Activated CD4-positive, CD25-positive, alpha-beta regulatory T cell treated with anti-CD3 and anti-CD28 coated beads, Interleukin-2, amount 50 U/mL, for 24 hours (primary cell): ENCODE measurements around the gene GAPDH.
A peak's percentile ranks its signal among the peaks of the same experiment; 100 is the strongest.
"Not testable (repeated sequence)": the region's sequence is repeated elsewhere in the genome, so short reads cannot be mapped to it uniquely, and the experiment has no call there.

Experiments used
- ATAC-seq, 2 donors: fragments of 150-1000 bp; cut with Tn5 transposase; one replicate each; pipeline ENCODE4 v1.10.0; 2021; ENCODE audit warnings: mild to moderate bottlenecking in 1 of 2, moderate library complexity in 1 of 2

GAPDH gene

DNA sequence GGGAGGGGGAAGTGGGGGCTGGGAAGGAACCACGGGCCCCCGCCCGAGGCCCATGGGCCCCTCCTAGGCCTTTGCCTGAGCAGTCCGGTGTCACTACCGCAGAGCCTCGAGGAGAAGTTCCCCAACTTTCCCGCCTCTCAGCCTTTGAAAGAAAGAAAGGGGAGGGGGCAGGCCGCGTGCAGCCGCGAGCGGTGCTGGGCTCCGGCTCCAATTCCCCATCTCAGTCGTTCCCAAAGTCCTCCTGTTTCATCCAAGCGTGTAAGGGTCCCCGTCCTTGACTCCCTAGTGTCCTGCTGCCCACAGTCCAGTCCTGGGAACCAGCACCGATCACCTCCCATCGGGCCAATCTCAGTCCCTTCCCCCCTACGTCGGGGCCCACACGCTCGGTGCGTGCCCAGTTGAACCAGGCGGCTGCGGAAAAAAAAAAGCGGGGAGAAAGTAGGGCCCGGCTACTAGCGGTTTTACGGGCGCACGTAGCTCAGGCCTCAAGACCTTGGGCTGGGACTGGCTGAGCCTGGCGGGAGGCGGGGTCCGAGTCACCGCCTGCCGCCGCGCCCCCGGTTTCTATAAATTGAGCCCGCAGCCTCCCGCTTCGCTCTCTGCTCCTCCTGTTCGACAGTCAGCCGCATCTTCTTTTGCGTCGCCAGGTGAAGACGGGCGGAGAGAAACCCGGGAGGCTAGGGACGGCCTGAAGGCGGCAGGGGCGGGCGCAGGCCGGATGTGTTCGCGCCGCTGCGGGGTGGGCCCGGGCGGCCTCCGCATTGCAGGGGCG, at the start of gene GAPDH:
Gene GAPDH (plus strand): TSS at position 595 of the 772 bp plus-strand sequence. CDS start 316 bp downstream, outside the sequence.
- ATAC-seq, result peak; percentile 57 to 64

- no peak for ATAC-seq
These were observed 46.1 kb upstream of the GAPDH start for GRCh38 chr12:6488240-6488639.

DNA sequence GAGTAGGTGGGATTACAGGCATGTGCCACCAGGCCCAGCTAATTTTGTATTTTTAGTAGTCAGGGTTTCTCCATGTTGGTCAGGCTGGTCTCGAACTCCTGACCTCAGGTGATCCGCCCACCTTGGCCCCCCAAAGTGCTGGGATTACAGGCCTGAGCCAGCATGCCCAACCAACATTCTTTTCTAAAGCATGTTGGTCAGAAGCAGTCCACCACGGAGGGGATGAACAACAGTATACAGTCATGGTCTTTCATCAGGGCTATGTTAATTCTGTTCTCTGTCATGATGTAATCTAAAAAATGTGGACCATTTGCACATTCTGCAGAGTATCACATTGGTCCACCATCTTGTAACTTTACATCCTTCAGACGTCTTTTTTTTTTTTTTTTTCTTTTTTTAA, 44.9 kb upstream of the GAPDH start:
- no peak for ATAC-seq

- ATAC-seq, result not testable (repeated sequence)
These were observed 43.6 kb upstream of the GAPDH start for GRCh38 chr12:6490673-6491072.

- peak; percentile 81 to 86 for ATAC-seq
These were observed 41.4 kb upstream of the GAPDH start, which contains the start of gene MRPL51 for GRCh38 chr12:6492838-6493496. Gene MRPL51 (minus strand): TSS chr12:6493262. CDS start chr12:6493136, 126 bp downstream.

DNA sequence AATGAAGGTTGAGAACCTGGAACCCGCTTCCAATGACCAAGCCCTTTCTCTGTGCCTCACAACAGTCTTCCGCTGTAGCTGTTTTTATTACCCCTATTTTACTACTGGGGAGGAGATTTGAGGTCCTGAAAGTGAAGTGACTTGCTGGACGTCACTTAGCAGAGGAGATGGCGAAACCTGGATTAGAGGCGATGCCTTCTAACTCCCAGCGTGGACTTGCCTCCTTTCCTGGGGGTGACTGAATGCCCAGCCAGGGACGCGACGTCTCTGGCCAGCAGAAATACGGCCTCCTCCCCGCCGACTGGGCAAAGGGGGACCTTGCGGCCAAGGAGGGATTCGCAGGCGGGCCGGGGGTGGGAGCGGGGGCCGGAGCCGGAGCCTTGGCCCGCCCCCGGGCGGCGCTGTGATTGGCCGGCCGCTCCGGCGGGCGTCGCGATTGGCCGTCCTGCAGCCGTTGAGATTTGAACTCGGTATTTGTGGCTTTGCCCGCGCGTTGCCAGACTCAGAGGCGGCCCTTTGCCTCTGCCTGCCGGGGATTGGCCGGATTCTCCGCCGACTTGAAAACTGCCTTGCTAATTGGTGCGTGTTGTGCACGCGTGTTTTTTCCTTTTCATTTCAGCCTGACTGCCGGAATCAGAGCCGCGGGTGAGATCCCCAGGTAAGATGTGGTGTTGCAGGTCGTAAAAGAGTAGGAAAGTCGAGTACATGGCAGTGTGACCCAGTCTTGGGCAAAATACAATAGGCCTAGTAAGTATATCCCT, 40.6 kb upstream of the GAPDH start, which contains the start of gene NCAPD2:
Gene NCAPD2 (plus strand): TSS at position 606 of the 761 bp plus-strand sequence. CDS start 997 bp downstream, outside the sequence.
- peak; percentile 89 to 92 for ATAC-seq

- peak in 1 of 2 donors; percentile 29 for ATAC-seq
These were observed 40.0 kb upstream of the GAPDH start for GRCh38 chr12:6494258-6494743.

DNA sequence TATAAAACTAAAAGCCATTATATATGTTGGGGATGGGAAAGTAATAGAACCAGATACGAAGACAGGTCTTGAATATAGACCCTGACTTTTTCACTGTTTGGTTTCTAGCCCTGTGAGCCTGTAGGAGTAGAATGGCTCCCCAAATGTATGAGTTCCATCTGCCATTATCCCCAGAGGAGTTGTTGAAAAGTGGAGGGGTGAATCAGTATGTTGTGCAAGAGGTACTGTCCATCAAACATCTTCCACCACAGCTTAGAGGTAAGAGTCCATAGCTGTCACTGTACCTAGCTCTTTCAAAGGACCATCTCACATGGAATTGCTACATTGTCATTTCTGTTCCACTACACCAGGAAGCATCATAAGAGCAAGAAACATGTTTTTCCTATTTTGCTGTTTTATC, 39.3 kb upstream of the GAPDH start:
- ATAC-seq, result no peak

- ATAC-seq, result not testable (repeated sequence)
These were observed 37.0 kb upstream of the GAPDH start for GRCh38 chr12:6497291-6497690.

DNA sequence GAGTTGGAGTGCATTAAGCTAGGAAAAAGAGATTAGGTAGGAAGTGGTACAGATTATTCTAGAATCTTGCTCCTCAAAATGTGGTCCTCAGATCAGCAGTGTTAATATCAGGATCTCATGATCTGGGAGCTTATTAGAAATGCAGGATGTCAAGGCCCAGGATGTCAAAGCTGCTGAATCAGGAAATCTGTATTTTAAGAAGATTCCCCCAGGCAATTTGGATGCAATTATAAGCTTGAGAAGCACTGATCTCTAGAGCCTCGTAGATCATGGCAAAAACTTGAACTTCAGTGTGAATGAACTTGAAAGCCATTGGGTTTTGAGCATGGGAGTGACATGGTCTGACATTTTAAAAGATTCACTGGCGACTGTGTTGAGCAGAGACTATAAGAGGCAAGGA, 33.9 kb upstream of the GAPDH start:
- no peak for ATAC-seq

GRCh38 chr12:6507102-6507998, 27.0 kb upstream of the GAPDH start:
- ATAC-seq, result no peak

DNA sequence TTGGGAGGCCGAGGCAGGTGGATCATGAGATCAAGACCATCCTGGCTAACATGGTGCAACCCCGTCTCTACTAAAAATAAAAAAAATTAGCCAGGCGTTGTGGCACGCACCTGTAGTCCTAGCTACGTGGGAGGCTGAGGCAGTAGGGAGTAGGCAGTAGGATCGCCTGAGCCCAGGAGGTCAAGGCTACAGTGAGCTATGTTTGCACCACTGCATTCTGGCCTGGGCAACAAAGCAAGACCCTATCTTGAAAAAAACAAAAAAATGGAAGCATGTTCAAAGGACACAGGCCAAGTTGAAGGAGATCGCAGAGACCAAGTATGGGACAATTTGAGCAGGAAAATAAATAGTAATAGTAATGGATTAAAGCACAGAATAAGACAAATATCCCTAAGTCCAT, 26.2 kb upstream of the GAPDH start:
- ATAC-seq, result no peak

GRCh38 chr12:6520186-6520585, 14.1 kb upstream of the GAPDH start:
- ATAC-seq, result no peak

- no peak for ATAC-seq
These were observed 12.1 kb upstream of the GAPDH start for GRCh38 chr12:6522193-6522592.

- peak; percentile 76 to 92 for ATAC-seq
These were observed 10.6 kb upstream of the GAPDH start for GRCh38 chr12:6523708-6524107.

DNA sequence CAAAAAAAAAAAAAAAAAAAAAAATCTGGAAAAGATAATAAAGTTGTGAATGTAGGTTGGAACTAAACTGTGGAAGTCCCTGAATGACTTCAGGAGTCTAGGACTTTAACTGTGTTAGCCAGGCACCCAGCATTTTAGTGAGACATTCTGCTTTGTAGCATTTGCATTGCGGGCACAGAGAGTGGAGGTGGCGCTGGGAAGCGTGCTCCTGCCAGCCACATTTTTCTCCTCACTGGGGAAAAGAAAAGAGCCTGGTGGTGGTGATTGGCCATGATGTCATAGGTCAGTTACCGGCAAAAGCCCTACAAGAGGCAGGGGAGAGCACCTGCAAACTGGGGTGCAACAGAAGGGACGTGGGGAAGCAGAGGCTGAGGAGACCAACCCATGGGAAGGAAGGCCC, 9.7 kb upstream of the GAPDH start:
- no peak for ATAC-seq

DNA sequence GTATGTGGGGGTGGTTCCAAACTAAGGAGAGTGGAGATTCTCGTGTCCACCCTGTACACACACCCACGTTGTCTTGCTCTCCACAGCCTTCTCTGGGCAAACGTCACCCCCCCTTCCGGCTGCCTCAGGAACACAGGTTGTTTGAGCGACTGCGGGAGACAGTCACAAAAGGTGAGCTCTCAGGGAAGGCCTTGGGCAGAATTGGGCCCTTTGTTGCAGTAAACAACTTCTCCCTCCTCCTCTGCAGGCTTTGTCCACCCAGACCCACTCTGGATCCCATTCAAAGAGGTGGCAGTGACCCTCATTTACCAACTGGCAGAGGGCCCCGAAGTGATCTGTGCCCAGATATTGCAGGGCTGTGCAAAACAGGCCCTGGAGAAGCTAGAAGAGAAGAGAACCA, 8.1 kb upstream of the GAPDH start:
- no peak for ATAC-seq

- no peak for ATAC-seq
These were observed 7.4 kb upstream of the GAPDH start for GRCh38 chr12:6526766-6527525.

- no peak for ATAC-seq
These were observed 6.6 kb upstream of the GAPDH start for GRCh38 chr12:6527711-6528110.

- ATAC-seq, result no peak
These were observed 5.6 kb upstream of the GAPDH start for GRCh38 chr12:6528539-6529235.
